T-helper 2 cell treated with Interferon-gamma antibody and Interleukin-4, amounts not matched to agents 100 ng/mL and 5 ng/mL, for 36 hours (primary cell): Measurements from ENCODE around the gene WNK4. TPM values are rescaled to one million over a fixed set of nuclear protein-coding genes. Genes with fewer than 3 reads are reported as not detected.

Experiments used
- intact Hi-C: fragments of 100-400 bp; cut with micrococcal nuclease; formaldehyde crosslinking; loops from one replicate; pipeline ENCODE4 v1.15.1; 2023
- total RNA-seq: library from RNA; stranded (reverse); gene quantifications from 2 replicates; pipeline ENCODE4 v1.2.3, GENCODE V29; 2022

WNK4 gene
- total RNA-seq, 1 donor from 2014 or later, result 0.50 TPM

DNA sequence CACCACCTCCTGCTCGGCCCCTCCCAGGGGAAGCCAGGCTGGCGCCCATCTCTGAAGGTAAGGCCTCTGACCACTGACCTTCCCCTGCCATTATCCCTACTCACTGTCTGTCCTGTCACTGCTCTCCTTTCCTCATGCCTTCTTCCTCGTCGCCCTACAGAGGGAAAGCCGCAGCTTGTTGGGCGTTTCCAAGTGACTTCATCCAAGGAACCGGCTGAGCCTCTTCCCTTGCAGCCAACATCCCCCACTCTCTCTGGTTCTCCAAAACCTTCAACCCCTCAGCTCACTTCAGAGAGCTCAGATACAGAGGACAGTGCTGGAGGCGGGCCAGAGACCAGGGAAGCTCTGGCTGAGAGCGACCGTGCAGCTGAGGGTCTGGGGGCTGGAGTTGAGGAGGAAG, 15.1 kb downstream of the WNK4 start:
- intact Hi-C loops, result no loop called here

DNA sequence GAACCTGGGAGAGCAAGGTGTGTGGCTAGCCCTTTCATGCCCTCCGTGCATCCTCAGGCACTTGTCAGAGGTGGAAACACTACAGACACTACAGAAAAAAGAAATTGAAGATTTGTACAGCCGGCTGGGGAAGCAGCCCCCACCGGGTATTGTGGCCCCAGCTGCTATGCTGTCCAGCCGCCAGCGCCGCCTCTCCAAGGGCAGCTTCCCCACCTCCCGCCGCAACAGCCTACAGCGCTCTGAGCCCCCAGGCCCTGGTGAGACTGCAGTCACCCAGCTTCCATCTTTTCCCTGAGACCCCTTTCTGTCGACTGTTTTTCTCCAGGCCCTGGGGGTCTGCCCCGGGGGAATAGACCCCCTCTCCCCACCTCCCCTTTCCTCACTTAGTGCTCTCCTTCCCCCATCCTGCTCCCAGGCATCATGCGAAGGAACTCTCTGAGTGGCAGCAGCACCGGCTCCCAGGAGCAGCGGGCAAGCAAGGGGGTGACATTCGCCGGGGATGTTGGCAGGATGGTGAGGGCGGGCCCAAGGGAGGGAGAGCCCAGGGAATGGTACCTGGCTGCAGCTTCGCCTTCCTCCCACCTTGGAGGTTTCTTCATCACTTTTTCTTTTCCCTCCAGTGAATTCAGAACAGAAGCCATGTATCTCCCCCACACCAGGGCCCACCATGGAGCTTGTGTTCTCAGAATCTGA, 15.8 kb downstream of the WNK4 start:
- intact Hi-C loops, result no loop called here

- intact Hi-C loops, result loop anchor here (1.0 kb wide), 2 partner anchors 24 to 27 kb away; partner anchors contain the start of genes BECN1 and VPS25
Observed at GRCh38 chr17:42797067-42798007, 16.9 kb downstream of the WNK4 start.

GRCh38 chr17:42798011-42798382, 17.6 kb downstream of the WNK4 start:
- intact Hi-C loops, result loop anchor here (1.0 kb wide), 2 partner anchors 25 to 26 kb away; partner anchors contain the start of genes BECN1 and VPS25

GRCh38 chr17:42798383-42799380, 18.3 kb downstream of the WNK4 start, which contains the start of the genes CNTD1 and COA3:
Gene CNTD1 (plus strand): TSS chr17:42798861. CDS start chr17:42799068, 207 bp downstream.
Gene COA3 (minus strand): TSS chr17:42798704. CDS start chr17:42798681, 23 bp downstream.
- intact Hi-C loops, result loop anchor here (1.0 kb wide), 2 partner anchors 25 to 26 kb away; partner anchors contain the start of genes BECN1 and VPS25

DNA sequence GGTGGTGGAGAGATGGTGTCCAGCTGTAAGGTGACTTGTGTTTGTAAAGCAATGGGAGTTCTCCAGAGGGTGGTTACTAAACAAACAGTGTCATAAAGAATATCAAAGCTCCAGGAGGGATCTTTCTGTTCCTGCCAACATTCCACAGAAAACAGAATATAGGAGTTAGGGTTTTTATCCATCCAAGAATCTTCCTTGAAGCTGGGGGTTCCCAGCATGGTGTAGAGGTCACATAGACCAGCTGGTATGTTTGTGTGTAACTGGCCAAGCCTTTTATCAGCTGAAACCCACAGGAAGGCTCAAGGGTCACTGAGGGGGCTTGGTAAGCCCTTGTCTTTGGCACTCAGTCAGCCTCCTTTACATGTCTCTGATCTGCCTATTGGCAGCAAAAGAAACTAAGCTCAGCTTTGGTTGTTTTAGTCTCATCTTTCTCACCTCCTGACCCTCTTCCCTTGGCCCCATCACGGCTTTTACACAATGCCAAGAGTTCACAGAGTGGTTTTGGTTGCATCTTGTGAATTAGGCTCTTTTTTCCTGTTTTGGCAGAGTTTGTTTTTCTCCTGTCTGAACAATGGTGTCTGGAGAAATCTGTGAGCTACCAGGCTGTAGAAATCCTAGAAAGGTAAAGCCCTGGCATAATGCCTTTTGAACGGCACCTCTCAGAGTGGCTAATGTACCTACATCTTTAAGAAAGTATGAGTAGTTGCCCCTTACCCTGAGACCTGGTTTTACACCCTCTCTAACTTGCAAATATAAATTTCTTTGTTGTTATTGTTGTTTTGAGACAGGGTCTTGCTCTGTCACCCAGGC, 22.9 kb downstream of the WNK4 start:
- intact Hi-C loops, result no loop called here

- intact Hi-C loops, result no loop called here
Observed at GRCh38 chr17:42804918-42805367, 24.5 kb downstream of the WNK4 start.

- intact Hi-C loops, result no loop called here
Observed at GRCh38 chr17:42806249-42806648, 25.8 kb downstream of the WNK4 start.

DNA sequence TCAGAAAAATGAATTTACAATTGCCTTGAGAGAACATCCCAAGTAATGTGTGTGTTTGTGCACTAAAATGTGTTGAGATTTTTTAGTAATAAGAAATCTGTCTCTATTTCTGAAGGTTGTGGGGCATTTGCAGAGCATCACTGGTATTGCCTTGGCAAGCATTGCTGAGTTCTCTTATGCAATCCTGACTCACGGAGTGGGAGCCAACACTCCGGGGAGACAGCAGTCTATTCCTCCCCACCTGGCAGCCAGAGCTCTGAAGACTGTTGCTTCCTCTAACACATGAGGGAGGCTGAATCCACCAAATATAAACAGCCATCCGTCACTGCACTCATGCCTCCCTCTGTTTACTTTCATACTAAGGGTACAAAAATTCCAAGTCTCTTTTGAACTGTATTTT, 28.8 kb downstream of the WNK4 start:
- intact Hi-C loops, result no loop called here

GRCh38 chr17:42814633-42815399, 34.4 kb downstream of the WNK4 start:
- intact Hi-C loops, result no loop called here

DNA sequence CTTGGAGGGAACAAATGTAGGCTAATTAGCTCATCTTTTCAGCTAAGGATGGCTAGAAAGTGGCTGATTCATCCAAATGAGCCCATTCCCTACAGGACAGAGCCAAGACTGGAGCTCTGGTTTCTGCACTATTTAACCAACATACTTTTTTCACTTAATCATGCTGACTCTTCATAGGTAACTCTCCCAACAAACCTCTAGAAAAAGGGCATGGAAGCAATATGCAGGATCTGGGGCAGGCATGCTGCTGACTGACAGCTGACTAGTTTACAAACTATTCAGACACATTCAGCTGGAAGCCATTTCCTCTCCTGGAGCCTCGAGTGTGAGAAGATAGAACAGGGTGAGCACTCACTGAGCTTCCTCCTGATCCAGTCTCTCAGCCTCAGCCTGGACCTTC, 37.5 kb downstream of the WNK4 start:
- intact Hi-C loops, result no loop called here

DNA sequence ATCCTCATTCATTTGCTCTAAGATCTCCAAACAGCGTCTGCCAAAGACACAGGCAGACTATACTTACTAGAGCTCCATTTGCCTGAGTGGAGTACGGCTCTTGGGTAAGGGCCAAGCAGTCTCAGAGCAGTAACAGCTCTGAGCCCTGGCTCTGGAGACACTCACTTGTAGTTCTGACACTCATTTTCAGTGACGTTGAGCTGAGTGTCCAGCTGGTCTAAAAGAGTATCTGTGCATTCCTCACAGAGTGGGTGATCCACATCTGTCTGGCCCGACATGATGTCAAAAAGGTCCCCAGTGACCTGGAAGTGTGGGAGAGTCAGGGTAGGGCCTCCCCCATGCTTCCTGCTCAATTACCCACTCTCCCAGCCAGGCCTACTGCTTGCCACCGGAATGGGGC, 38.0 kb downstream of the WNK4 start:
- intact Hi-C loops, result no loop called here

GRCh38 chr17:42819939-42820535, 39.6 kb downstream of the WNK4 start:
- intact Hi-C loops, result loop anchor here (5.0 kb wide), 1 partner anchor 98 kb away; no protein-coding TSS in a partner anchor

DNA sequence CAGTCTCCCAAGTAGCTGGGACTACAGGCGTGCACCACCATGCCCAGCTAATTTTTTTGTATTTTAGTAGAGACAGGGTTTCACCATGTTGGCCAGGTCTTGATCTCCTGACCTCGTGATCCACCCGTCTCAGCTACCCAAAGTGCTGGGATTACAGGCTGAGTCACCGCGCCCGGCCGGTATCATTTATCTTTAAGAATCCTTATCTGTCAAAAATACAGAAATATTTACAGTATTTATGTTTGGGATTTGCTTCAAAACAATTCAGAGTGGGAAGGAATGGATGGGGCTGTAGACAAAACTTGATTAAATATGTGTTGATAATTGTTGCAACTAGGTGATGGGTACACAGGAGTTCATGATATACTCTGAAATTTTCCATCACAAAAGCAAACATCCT, 40.8 kb downstream of the WNK4 start:
- intact Hi-C loops, result loop anchor here (5.0 kb wide), 1 partner anchor 99 kb away; no protein-coding TSS in a partner anchor

DNA sequence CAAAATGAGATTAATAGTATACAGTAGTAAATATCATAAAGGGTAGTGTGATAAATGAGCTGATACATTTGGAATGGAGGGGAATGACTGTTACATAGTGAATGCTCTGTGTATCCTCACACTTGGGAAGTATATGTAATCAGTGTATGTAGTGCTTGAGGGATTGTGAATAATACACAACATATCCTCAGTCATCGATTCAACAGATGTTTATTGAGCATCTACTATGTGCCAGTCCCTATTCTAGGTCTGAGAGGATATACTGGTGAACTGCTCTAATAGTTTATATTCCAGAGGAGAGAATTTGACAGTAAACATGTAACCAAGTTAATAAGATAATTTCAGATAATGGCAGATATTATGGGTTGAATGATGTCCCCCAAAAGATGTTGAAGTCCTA, 47.1 kb downstream of the WNK4 start:
- intact Hi-C loops, result no loop called here

GRCh38 chr17:42830971-42831370, 50.6 kb downstream of the WNK4 start:
- intact Hi-C loops, result no loop called here

GRCh38 chr17:42832213-42832933, 52.0 kb downstream of the WNK4 start:
- intact Hi-C loops, result no loop called here
